ENCODE measurements around the gene HAUS3.

Gene HAUS3

GRCh38 chr4:2258091-2259035, 16.4 kb upstream of the HAUS3 start:
- DNase-seq (ENCODE audit: low read depth): no peak
- H3K4me3 ChIP-seq (ENCODE audit: low read depth, low read length): no peak overlapping the region
- TF ChIP-seq MYC (IDR thresholded peaks at IDR 0.05; ENCODE audit: low read depth, low read length) (no peak), MAX (IDR thresholded peaks at IDR 0.05; ENCODE audit: low read depth, low read length) (no peak), POLR2A (IDR thresholded peaks at IDR 0.05; ENCODE audit: extremely low read depth, insufficient read length) (no peak)
- TF ChIP-seq, protein P1, sequence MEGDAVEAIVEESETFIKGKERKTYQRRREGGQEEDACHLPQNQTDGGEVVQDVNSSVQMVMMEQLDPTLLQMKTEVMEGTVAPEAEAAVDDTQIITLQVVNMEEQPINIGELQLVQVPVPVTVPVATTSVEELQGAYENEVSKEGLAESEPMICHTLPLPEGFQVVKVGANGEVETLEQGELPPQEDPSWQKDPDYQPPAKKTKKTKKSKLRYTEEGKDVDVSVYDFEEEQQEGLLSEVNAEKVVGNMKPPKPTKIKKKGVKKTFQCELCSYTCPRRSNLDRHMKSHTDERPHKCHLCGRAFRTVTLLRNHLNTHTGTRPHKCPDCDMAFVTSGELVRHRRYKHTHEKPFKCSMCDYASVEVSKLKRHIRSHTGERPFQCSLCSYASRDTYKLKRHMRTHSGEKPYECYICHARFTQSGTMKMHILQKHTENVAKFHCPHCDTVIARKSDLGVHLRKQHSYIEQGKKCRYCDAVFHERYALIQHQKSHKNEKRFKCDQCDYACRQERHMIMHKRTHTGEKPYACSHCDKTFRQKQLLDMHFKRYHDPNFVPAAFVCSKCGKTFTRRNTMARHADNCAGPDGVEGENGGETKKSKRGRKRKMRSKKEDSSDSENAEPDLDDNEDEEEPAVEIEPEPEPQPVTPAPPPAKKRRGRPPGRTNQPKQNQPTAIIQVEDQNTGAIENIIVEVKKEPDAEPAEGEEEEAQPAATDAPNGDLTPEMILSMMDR (IDR thresholded peaks at IDR 0.05; ENCODE audit: low read depth, low read length): no peak

DNA sequence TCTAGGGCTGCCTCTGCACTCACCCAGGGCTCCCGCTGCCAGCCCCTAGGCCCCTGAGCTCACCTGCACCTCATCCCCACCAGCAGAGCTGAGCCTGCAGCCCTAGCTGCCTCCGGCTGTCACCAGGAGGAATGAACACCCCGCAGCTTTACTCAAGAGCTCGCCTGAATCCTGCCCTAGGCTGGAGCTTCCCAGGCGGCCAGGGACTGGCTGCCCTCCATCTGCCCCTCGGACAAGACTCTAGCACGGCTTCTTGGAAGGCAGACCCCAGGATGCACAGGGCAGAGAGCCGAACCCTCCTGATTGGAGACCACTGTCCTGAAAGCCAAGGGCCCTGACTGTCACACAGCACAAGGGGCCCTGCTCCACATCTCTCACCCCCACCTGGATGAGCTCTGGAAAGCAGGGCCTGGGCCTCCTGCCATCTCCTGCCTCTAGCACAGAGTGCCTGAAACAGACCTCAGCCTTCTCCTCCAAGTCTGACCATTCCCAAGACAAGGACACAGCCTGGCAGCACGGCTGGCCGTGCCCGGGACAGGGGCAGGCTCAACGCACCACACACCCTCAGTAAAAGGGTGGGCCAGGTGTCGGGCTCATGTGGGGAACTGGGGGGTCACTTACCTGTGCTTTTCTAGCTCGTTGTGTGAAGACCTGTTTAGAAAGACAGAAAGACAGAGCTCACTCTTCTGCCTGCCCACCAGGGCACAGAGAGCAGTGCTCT, 15.6 kb upstream of the HAUS3 start:
- TF ChIP-seq MYC (IDR thresholded peaks at IDR 0.05; ENCODE audit: low read depth, low read length) (no peak), MAX (IDR thresholded peaks at IDR 0.05; ENCODE audit: low read depth, low read length) (no peak), POLR2A (IDR thresholded peaks at IDR 0.05; ENCODE audit: extremely low read depth, insufficient read length) (no peak)
- TF ChIP-seq, protein P1 (IDR thresholded peaks at IDR 0.05; ENCODE audit: low read depth, low read length): no peak
- DNase-seq (ENCODE audit: low read depth): no peak
- no peak overlapping the region for H3K4me3 ChIP-seq (ENCODE audit: low read depth, low read length)

GRCh38 chr4:2256781-2257191, 14.9 kb upstream of the HAUS3 start:
- DNase-seq (ENCODE audit: low read depth): no peak
- TF ChIP-seq MYC (IDR thresholded peaks at IDR 0.05; ENCODE audit: low read depth, low read length): no peak
- TF ChIP-seq MAX (IDR thresholded peaks at IDR 0.05; ENCODE audit: low read depth, low read length): no peak
- TF ChIP-seq, protein P1 (IDR thresholded peaks at IDR 0.05; ENCODE audit: low read depth, low read length): no peak
- TF ChIP-seq POLR2A (IDR thresholded peaks at IDR 0.05; ENCODE audit: extremely low read depth, insufficient read length): no peak
- no peak overlapping the region for H3K4me3 ChIP-seq (ENCODE audit: low read depth, low read length)

GRCh38 chr4:2256156-2256731, 14.3 kb upstream of the HAUS3 start:
- no peak overlapping the region for H3K4me3 ChIP-seq (ENCODE audit: low read depth, low read length)
- DNase-seq (ENCODE audit: low read depth): no peak
- no peak for TF ChIP-seq MYC (IDR thresholded peaks at IDR 0.05; ENCODE audit: low read depth, low read length)
- no peak for TF ChIP-seq POLR2A (IDR thresholded peaks at IDR 0.05; ENCODE audit: extremely low read depth, insufficient read length)
- no peak for TF ChIP-seq MAX (IDR thresholded peaks at IDR 0.05; ENCODE audit: low read depth, low read length)
- TF ChIP-seq, protein P1 (IDR thresholded peaks at IDR 0.05; ENCODE audit: low read depth, low read length): no peak

DNA sequence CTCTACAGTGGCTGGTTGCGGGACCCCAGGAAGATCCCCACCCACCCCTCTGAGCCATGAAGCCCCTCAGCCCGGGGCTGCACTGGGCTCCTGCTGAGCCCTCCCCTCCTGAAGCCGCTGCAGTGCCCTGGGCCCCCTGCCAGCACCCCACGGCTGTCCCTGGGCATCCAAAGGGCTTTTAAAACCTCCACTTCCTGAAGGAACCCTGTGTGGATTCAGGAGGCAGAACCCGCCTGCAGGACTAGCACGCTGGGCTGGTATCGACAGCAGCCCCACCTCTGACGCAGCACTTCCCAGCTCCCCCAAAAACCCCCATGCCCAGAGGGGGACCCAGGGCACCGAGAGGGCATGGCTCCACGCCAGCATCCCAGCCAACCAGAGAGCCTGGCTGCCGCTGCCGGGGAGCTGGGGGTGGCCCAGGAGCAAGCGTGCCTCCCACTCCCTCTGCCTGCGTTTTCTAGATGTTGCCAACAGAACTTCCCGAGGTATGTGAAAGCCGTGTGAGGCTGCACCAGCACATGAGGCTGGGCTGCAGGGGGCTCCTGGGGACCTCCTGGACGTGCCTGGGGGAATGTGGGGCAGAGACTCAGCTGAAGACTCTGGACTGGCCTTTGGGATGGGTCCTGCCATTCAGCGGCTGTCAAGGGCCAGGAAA, 13.7 kb upstream of the HAUS3 start:
- no peak for DNase-seq (ENCODE audit: low read depth)
- H3K4me3 ChIP-seq (ENCODE audit: low read depth, low read length): no peak overlapping the region
- TF ChIP-seq MYC (IDR thresholded peaks at IDR 0.05; ENCODE audit: low read depth, low read length): no peak
- no peak for TF ChIP-seq POLR2A (IDR thresholded peaks at IDR 0.05; ENCODE audit: extremely low read depth, insufficient read length)
- TF ChIP-seq, protein P1 (IDR thresholded peaks at IDR 0.05; ENCODE audit: low read depth, low read length): no peak
- no peak for TF ChIP-seq MAX (IDR thresholded peaks at IDR 0.05; ENCODE audit: low read depth, low read length)
